Upper lobe of left lung (tissue), 4 donors: ENCODE results near the gene TEX36.

Experiments used
- CTCF ChIP-seq, 6 experiments: fragments of 450-650 bp in 4 of 6; fragments of 200-600 bp in 2 of 6; sonication (generic) in 2 of 6; IDR thresholded peaks; one replicate each; pipeline ENCODE4 v1.5.1; 2016 to 2019; ENCODE audit warnings: antibody characterized with exemption in 6 of 6
- EP300 ChIP-seq, 4 donors: sonication (generic); formaldehyde crosslinking; IDR thresholded peaks; one replicate each; pipeline ENCODE4 v1.5.1; 2017; ENCODE audit warnings: antibody characterized with exemption in 4 of 4, control low read depth in 2 of 4
- POLR2A ChIP-seq, 4 donors: fragments of 450-650 bp; IDR thresholded peaks; one replicate each; pipeline ENCODE4 v1.5.1; 2016 to 2017; ENCODE audit warnings: antibody characterized with exemption in 4 of 4, mild to moderate bottlenecking in 2 of 4

- TF ChIP-seq CTCF (IDR thresholded peaks at IDR 0.05): no peak
- TF ChIP-seq EP300 (IDR thresholded peaks at IDR 0.05): no peak
- no peak for TF ChIP-seq POLR2A (IDR thresholded peaks at IDR 0.05)
Observed at GRCh38 chr10:125659071-125659470, 23.9 kb downstream of the TEX36 start.
